DOHH2 (cell line): ENCODE results near the gene AFF1.

Experiments used
- H3F3A ChIP-seq: fragments of 200-600 bp; sonication (generic), shearing (Covaris generic); 2 replicates; pipeline ENCODE4 v1.6.0; 2016; ENCODE audit warnings: antibody characterized with exemption, mild to moderate bottlenecking; ENCODE audit not compliant: control insufficient read depth, insufficient read depth
- H3K27ac ChIP-seq: fragments of 200-600 bp; sonication (generic); 2 replicates; pipeline ENCODE4 v1.5.1; 2014; ENCODE audit warnings: low read depth, mild to moderate bottlenecking, low read length, moderate library complexity
- H3K27me3 ChIP-seq: fragments of 200-600 bp; sonication (generic); 2 replicates; pipeline ENCODE4 v1.6.1; 2014; ENCODE audit warnings: mild to moderate bottlenecking, low read length, mixed read lengths; ENCODE audit not compliant: control insufficient read depth
- H3K36me3 ChIP-seq: fragments of 200-600 bp; sonication (generic); 2 replicates; pipeline ENCODE4 v1.6.1; 2014; ENCODE audit warnings: mild to moderate bottlenecking, low read length, moderate library complexity, mixed read lengths; ENCODE audit not compliant: control insufficient read depth
- H3K4me1 ChIP-seq: fragments of 200-600 bp; sonication (generic); 2 replicates; pipeline ENCODE4 v1.6.1; 2014; ENCODE audit warnings: mild to moderate bottlenecking, low read length, mixed read lengths; ENCODE audit not compliant: control insufficient read depth
- H3K4me2 ChIP-seq: fragments of 200-600 bp; sonication (generic); 2 replicates; pipeline ENCODE4 v1.6.0; 2014; ENCODE audit warnings: mild to moderate bottlenecking, low read length, moderate library complexity
- H3K4me3 ChIP-seq: fragments of 200-600 bp; sonication (generic); 2 replicates; pipeline ENCODE4 v1.5.1; 2014; ENCODE audit warnings: mild to moderate bottlenecking, low read length, mixed read lengths
- H3K79me2 ChIP-seq: fragments of 200-600 bp; sonication (generic); 2 replicates; pipeline ENCODE4 v1.6.1; 2014; ENCODE audit warnings: mild to moderate bottlenecking, low read length, mixed read lengths; ENCODE audit not compliant: control insufficient read depth
- H3K9me2 ChIP-seq: fragments of 200-600 bp; sonication (generic); replicated peaks from 2 replicates; pipeline ENCODE4 v1.6.1; 2014; ENCODE audit warnings: mild to moderate bottlenecking, low read length, mixed read lengths; ENCODE audit not compliant: control insufficient read depth
- H3K9me3 ChIP-seq: fragments of 200-600 bp; sonication (generic); 2 replicates; pipeline ENCODE4 v1.6.1; 2014; ENCODE audit warnings: antibody characterized with exemption, low read length, mixed read lengths; ENCODE audit not compliant: control insufficient read depth, insufficient read depth
- H4K20me1 ChIP-seq: fragments of 200-600 bp; sonication (generic); 2 replicates; pipeline ENCODE4 v1.6.0; 2014; ENCODE audit warnings: low read depth, mild to moderate bottlenecking, antibody characterized with exemption, low read length, moderate library complexity; ENCODE audit not compliant: control insufficient read depth, insufficient read depth
- EZH2phosphoT487 ChIP-seq: fragments of 200-600 bp; sonication (generic); IDR thresholded peaks from 2 replicates; pipeline ENCODE4 v1.6.1; 2017; ENCODE audit warnings: borderline replicate concordance, mild to moderate bottlenecking, antibody characterized with exemption, low read length, moderate library complexity, mixed read lengths
- TF ChIP-seq, protein P1 (sequence below): fragments of 200-600 bp; sonication (generic); IDR thresholded peaks from one replicate; pipeline ENCODE4 v1.5.1; 2014; ENCODE audit warnings: antibody characterized with exemption, mild to moderate bottlenecking, low read depth, low read length; ENCODE audit not compliant: poor library complexity, severe bottlenecking

AFF1 gene

DNA sequence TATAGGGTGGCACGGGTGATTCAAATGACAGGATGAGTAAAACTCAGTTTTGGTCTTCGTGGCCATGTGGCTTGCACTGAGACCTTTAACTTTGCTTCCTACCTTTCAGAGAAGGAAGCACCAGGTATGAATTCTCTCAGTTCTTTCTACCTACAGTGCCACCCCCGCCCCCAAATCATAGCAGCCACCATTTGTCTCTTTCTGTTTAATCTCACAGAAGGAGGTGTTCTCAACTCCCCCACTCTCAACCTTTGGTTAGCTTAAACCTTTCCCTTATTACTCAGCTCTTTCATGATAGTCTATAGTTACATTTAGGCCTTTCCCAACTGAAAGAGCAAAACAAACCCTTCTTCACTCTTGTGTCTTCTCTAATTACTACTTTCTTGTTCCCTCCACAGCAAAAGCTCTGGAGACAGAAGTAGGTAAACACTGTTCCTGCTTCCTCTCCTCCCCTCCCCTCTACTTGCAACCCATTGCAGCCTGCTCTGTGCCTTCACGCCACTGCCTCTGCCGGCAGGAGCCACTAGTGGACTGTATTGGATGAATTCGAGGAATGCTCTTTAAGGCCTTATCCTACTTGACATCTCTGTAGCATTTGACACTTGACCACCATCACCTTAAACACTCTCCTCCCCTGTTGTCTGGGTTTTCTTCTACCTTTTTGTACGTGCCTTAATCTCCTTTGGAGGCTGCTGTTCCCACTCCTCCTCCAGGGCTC is 123.7 kb downstream of the AFF1 start:
- H4K20me1 ChIP-seq, result no peaks in the 10 kb centered on the region
- no peaks in the 10 kb centered on the region for H3K79me2 ChIP-seq
- no peak overlapping the region for H3K27ac ChIP-seq
- H3K27me3 ChIP-seq, result no peaks in the 10 kb centered on the region
- H3K9me3 ChIP-seq, result no peaks in the 10 kb centered on the region
- H3F3A ChIP-seq, result no peaks in the 10 kb centered on the region
- H3K4me1 ChIP-seq, result peaks cover 8% of the 10 kb centered on the region
- no peak overlapping the region for H3K4me2 ChIP-seq
- no peaks in the 10 kb centered on the region for H3K9me2 ChIP-seq
- TF ChIP-seq EZH2phosphoT487, result no peak
- TF ChIP-seq, protein P1, sequence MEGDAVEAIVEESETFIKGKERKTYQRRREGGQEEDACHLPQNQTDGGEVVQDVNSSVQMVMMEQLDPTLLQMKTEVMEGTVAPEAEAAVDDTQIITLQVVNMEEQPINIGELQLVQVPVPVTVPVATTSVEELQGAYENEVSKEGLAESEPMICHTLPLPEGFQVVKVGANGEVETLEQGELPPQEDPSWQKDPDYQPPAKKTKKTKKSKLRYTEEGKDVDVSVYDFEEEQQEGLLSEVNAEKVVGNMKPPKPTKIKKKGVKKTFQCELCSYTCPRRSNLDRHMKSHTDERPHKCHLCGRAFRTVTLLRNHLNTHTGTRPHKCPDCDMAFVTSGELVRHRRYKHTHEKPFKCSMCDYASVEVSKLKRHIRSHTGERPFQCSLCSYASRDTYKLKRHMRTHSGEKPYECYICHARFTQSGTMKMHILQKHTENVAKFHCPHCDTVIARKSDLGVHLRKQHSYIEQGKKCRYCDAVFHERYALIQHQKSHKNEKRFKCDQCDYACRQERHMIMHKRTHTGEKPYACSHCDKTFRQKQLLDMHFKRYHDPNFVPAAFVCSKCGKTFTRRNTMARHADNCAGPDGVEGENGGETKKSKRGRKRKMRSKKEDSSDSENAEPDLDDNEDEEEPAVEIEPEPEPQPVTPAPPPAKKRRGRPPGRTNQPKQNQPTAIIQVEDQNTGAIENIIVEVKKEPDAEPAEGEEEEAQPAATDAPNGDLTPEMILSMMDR, result no peak
- no peaks in the 10 kb centered on the region for H3K36me3 ChIP-seq
- H3K4me3 ChIP-seq, result no peak overlapping the region

DNA sequence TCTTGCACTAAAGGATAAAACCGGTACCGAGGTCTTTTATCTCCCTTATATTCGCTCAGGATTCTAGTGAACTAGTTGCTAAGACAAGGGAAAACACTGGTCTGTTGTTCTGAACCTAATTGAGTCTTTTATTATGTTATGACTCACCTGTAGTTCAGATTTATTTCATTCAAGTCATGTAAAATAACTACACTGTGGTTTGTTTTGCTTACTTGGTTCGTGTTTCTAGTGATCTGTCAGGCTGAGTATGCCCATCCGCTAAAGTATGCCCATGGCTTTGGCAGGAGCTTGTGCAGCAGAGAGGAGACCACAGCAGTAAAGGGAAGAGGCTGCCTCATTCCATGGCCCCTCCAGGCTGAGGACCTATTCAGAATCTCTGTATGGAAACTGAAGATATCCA is 126.1 kb downstream of the AFF1 start:
- TF ChIP-seq EZH2phosphoT487, result no peak
- TF ChIP-seq, protein P1, result no peak
- H3K27me3 ChIP-seq, result no peaks in the 10 kb centered on the region
- no peak overlapping the region for H3K4me3 ChIP-seq
- no peaks in the 10 kb centered on the region for H3K79me2 ChIP-seq
- no peaks in the 10 kb centered on the region for H3K36me3 ChIP-seq
- H3K4me1 ChIP-seq, result no peaks in the 10 kb centered on the region
- H3K4me2 ChIP-seq, result no peak overlapping the region
- no peak overlapping the region for H3K27ac ChIP-seq
- H3F3A ChIP-seq, result no peaks in the 10 kb centered on the region
- H4K20me1 ChIP-seq, result no peaks in the 10 kb centered on the region
- H3K9me3 ChIP-seq, result no peaks in the 10 kb centered on the region
- no peaks in the 10 kb centered on the region for H3K9me2 ChIP-seq

DNA sequence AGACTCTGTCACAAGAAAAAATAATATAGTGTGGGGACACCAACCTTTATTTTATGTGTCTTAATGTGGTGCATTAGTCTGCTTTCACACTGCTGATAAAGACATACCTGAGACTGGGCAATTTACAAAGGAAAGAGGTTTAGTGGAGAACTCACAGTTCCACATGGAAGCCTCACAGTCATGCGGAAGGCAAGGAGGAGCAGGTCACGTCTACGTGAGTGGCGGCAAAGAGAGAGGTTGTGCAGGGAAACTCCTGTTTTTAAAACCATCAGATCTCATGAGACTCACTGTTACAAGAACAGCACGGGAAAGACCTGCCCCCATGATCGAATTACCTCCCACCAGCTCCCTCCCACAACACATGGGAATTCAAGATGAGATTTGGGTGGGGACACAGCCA is 130.2 kb downstream of the AFF1 start:
- Histone ChIP-seq H3F3A (no peaks in the 10 kb centered on the region), H3K9me2 (no peaks in the 10 kb centered on the region), H3K36me3 (no peaks in the 10 kb centered on the region), H3K4me2 (no peak overlapping the region), H3K9me3 (no peaks in the 10 kb centered on the region), H3K27ac (no peak overlapping the region), H3K27me3 (no peaks in the 10 kb centered on the region), H3K4me3 (no peak overlapping the region), H3K4me1 (peaks cover 13% of the 10 kb centered on the region), H4K20me1 (no peaks in the 10 kb centered on the region), H3K79me2 (no peaks in the 10 kb centered on the region)
- TF ChIP-seq, protein P1, result no peak
- TF ChIP-seq EZH2phosphoT487, result no peak
